SU-DHL-6 (cell line): Measurements from ENCODE around the gene MCTP1.

ENCODE experiments used
- H2AFZ ChIP-seq: fragments of 200-600 bp; sonication (generic); 2 replicates; pipeline ENCODE4 v1.6.1; 2014; ENCODE audit warnings: low read depth, mild to moderate bottlenecking, moderate library complexity, mixed read lengths, antibody characterized with exemption, low read length; ENCODE audit not compliant: severe bottlenecking
- H3F3A ChIP-seq: fragments of 200-600 bp; shearing (Covaris generic); 2 replicates; pipeline ENCODE4 v1.6.0; 2016; ENCODE audit warnings: antibody characterized with exemption, mild to moderate bottlenecking; ENCODE audit not compliant: insufficient read depth
- H3K27ac ChIP-seq: fragments of 200-600 bp; sonication (generic); 2 replicates; pipeline ENCODE4 v1.5.1; 2016; ENCODE audit warnings: low read depth, mild to moderate bottlenecking, low read length, moderate library complexity, mixed read lengths
- H3K27me3 ChIP-seq: fragments of 200-600 bp; sonication (generic), shearing (Covaris generic); 2 replicates; pipeline ENCODE4 v1.6.0; 2014; ENCODE audit warnings: mild to moderate bottlenecking, low read length
- H3K36me3 ChIP-seq: fragments of 200-600 bp; sonication (generic); 2 replicates; pipeline ENCODE4 v1.6.1; 2014; ENCODE audit warnings: mild to moderate bottlenecking, low read length, mixed read lengths
- H3K4me2 ChIP-seq: fragments of 300-600, 200-600 bp; shearing (Covaris generic), sonication (generic); 2 replicates; pipeline ENCODE4 v1.6.0; 2014; ENCODE audit warnings: low read length, low read depth, mild to moderate bottlenecking; ENCODE audit not compliant: poor library complexity, severe bottlenecking
- H3K4me3 ChIP-seq: fragments of 200-600 bp; sonication (generic); 2 replicates; pipeline ENCODE4 v1.5.1; 2014; ENCODE audit warnings: antibody characterized with exemption, low read length, mild to moderate bottlenecking, mixed read lengths; ENCODE audit not compliant: insufficient read depth, poor library complexity, severe bottlenecking
- H3K79me2 ChIP-seq: fragments of 200-600 bp; sonication (generic); 2 replicates; pipeline ENCODE4 v1.6.1; 2014; ENCODE audit warnings: mild to moderate bottlenecking, low read length, moderate library complexity; ENCODE audit not compliant: insufficient read depth
- H3K9ac ChIP-seq: fragments of 200-600 bp; sonication (generic); 2 replicates; pipeline ENCODE4 v1.7.0; 2014; ENCODE audit warnings: mild to moderate bottlenecking, low read length
- H3K9me2 ChIP-seq: fragments of 200-600 bp; sonication (generic); replicated peaks from 2 replicates; pipeline ENCODE4 v1.6.1; 2014; ENCODE audit warnings: low read length; ENCODE audit not compliant: insufficient read depth
- H3K9me3 ChIP-seq: fragments of 200-600 bp; sonication (generic); 2 replicates; pipeline ENCODE4 v1.6.1; 2014; ENCODE audit warnings: low read length, mixed read lengths; ENCODE audit not compliant: insufficient read depth
- H4K20me1 ChIP-seq: fragments of 200-600 bp; sonication (generic); 2 replicates; pipeline ENCODE4 v1.6.1; 2014; ENCODE audit warnings: low read depth, mild to moderate bottlenecking, antibody characterized with exemption, low read length, moderate library complexity, mixed read lengths
- CTCF ChIP-seq: fragments of 200-600 bp; sonication (generic); IDR thresholded peaks from one replicate; pipeline ENCODE4 v1.5.1; 2017; ENCODE audit warnings: antibody characterized with exemption, mild to moderate bottlenecking, low read length, moderate library complexity; ENCODE audit not compliant: insufficient read depth, poor library complexity, severe bottlenecking
- EZH2phosphoT487 ChIP-seq: fragments of 200-600 bp; sonication (generic), shearing (Covaris generic); conservative IDR thresholded peaks from 2 replicates; pipeline ENCODE4 v1.6.1; 2018; ENCODE audit warnings: mild to moderate bottlenecking, antibody characterized with exemption, low read length, moderate library complexity, mixed read lengths

Gene MCTP1

DNA sequence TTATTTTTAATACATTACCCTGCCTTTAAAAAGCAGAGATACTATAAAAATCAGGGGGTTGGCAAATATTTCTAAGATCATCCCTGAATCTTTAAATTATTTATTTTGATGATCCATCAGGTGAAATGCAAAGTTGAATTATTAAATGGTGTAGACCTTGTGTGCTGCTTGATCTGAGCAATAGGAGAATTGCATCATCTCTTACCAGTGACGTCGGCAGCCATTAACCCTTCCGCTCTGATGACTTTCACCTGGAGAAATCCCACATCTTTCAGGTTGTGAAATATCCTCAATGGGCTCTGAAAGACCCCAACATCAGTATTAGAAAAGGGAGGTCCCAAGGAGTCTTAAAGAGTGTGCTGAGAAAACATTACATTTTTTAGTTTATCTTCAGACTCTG, 396.2 kb downstream of the MCTP1 start:
- no peak overlapping the region for H3K9ac ChIP-seq
- no peaks in the 10 kb centered on the region for H3K9me3 ChIP-seq
- no peaks in the 10 kb centered on the region for H3K36me3 ChIP-seq
- H3K79me2 ChIP-seq, result no peaks in the 10 kb centered on the region
- no peaks in the 10 kb centered on the region for H3K9me2 ChIP-seq
- no peak overlapping the region for H3K4me2 ChIP-seq
- TF ChIP-seq EZH2phosphoT487, result no peak
- no peak for TF ChIP-seq CTCF
- no peaks in the 10 kb centered on the region for H3K27me3 ChIP-seq
- H3K4me3 ChIP-seq, result no peak overlapping the region
- H3F3A ChIP-seq, result no peaks in the 10 kb centered on the region
- no peaks in the 10 kb centered on the region for H4K20me1 ChIP-seq
- H3K27ac ChIP-seq, result no peak overlapping the region
- no peak overlapping the region for H2AFZ ChIP-seq

DNA sequence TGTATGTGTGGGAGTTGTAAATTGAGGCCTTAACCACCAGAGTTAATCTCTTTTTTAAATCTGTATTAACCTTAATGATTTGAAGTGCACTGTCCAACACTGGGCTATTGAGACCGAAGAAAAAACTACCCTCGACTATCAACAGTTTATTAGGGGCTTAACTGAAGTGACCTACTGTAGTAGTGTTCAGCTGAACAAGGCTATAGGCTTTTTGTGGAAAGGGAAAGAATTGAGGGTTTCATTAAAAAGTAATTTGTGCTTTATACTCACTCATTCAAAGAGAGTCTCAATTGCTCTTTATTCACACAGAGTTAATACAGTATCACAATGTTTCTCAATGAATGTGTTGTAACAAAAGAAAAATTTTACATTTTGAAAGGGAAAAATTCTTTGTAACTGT, 399.0 kb downstream of the MCTP1 start:
- H3K79me2 ChIP-seq, result no peaks in the 10 kb centered on the region

GRCh38 chr5:94884311-94884710, 400.6 kb downstream of the MCTP1 start:
- Histone ChIP-seq H3K9me2 (no peaks in the 10 kb centered on the region), H3K4me3 (no peak overlapping the region), H3K27ac (no peak overlapping the region), H2AFZ (no peak overlapping the region), H3K4me2 (no peak overlapping the region), H3F3A (no peaks in the 10 kb centered on the region), H3K79me2 (no peaks in the 10 kb centered on the region), H3K9me3 (no peaks in the 10 kb centered on the region), H3K36me3 (no peaks in the 10 kb centered on the region), H3K9ac (no peak overlapping the region), H4K20me1 (no peaks in the 10 kb centered on the region), H3K27me3 (no peaks in the 10 kb centered on the region)
- TF ChIP-seq EZH2phosphoT487 (no peak), CTCF (no peak)

More for the DNA sequence above, 399.0 kb downstream of the MCTP1 start:
- Histone ChIP-seq H3F3A (no peaks in the 10 kb centered on the region), H4K20me1 (no peaks in the 10 kb centered on the region), H3K27me3 (no peaks in the 10 kb centered on the region), H3K27ac (no peak overlapping the region), H3K9ac (no peak overlapping the region), H3K9me3 (no peaks in the 10 kb centered on the region), H3K4me2 (no peak overlapping the region), H3K36me3 (no peaks in the 10 kb centered on the region), H3K9me2 (no peaks in the 10 kb centered on the region), H2AFZ (no peak overlapping the region), H3K4me3 (no peak overlapping the region)
- no peak for TF ChIP-seq CTCF
- no peak for TF ChIP-seq EZH2phosphoT487
